ENCODE results near the gene CYB5D1. TPM values are rescaled to one million over a fixed set of nuclear protein-coding genes. Genes with fewer than 3 reads are reported as not detected.
A peak's percentile ranks its signal among the peaks of the same experiment; 100 is the strongest.

Gene CYB5D1
- total RNA-seq, 4 donors from 2014 or later: 12.0 to 18.7 (median 13.7) TPM

DNA sequence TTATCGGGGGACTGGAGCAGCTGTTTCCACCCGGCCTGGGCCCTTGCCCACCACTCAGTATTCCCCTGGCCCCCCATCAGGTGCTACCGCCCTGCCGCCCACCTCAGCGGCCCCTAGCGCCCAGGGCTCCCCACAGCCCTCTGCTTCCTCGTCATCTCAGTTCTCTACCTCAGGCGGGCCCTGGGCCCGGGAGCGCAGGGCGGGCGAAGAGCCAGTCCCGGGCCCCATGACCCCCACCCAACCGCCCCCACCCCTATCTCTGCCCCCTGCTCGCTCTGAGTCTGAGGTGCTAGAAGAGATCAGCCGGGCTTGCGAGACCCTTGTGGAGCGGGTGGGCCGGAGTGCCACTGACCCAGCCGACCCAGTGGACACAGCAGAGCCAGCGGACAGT, 9.1 kb upstream of the CYB5D1 start:
- TF ChIP-seq, protein P1, sequence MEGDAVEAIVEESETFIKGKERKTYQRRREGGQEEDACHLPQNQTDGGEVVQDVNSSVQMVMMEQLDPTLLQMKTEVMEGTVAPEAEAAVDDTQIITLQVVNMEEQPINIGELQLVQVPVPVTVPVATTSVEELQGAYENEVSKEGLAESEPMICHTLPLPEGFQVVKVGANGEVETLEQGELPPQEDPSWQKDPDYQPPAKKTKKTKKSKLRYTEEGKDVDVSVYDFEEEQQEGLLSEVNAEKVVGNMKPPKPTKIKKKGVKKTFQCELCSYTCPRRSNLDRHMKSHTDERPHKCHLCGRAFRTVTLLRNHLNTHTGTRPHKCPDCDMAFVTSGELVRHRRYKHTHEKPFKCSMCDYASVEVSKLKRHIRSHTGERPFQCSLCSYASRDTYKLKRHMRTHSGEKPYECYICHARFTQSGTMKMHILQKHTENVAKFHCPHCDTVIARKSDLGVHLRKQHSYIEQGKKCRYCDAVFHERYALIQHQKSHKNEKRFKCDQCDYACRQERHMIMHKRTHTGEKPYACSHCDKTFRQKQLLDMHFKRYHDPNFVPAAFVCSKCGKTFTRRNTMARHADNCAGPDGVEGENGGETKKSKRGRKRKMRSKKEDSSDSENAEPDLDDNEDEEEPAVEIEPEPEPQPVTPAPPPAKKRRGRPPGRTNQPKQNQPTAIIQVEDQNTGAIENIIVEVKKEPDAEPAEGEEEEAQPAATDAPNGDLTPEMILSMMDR (IDR thresholded peaks at IDR 0.05): no peak
- TF ChIP-seq POLR2A (IDR thresholded peaks at IDR 0.05): no peak
- no peak for TF ChIP-seq POLR2AphosphoS5 (IDR thresholded peaks at IDR 0.05)
- no peak for TF ChIP-seq EP300 (IDR thresholded peaks at IDR 0.05)
- WGBS, 2 donors (ENCODE audit: low coverage in 1 of 2): 81% methylated on average over 6 of the region's 21 CpGs; no CpG with 5 or more reads in 1 of the 2 donors
- H3K4me1 ChIP-seq: peaks cover 4 to 45% (median 12%) of the 10 kb centered on the region in 3 donors
- no peaks in the 10 kb centered on the region for H3K27me3 ChIP-seq
- no peak overlapping the region for H3K4me3 ChIP-seq
- ATAC-seq: no peak
- H3K27ac ChIP-seq: peak overlapping the region in 1 of 4 donors; percentile 17
- peaks cover 0 to 84% of the 10 kb centered on the region in 2 donors for H3K36me3 ChIP-seq
- H3K9me3 ChIP-seq: no peaks in the 10 kb centered on the region

DNA sequence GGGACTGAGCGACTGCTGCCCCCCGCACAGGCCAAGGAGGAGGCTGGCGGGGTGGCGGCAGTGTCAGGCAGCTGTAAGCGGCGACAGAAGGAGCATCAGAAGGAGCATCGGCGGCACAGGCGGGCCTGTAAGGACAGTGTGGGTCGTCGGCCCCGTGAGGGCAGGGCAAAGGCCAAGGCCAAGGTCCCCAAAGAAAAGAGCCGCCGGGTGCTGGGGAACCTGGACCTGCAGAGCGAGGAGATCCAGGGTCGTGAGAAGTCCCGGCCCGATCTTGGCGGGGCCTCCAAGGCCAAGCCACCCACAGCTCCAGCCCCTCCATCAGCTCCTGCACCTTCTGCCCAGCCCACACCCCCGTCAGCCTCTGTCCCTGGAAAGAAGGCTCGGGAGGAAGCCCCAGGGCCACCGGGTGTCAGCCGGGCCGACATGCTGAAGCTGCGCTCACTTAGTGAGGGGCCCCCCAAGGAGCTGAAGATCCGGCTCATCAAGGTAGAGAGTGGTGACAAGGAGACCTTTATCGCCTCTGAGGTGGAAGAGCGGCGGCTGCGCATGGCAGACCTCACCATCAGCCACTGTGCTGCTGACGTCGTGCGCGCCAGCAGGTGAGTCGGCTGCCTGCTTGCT, 8.6 kb upstream of the CYB5D1 start:
- no peak overlapping the region for H3K4me3 ChIP-seq
- WGBS, 2 donors (ENCODE audit: low coverage in 1 of 2): 88% methylated on average over 4 of the region's 35 CpGs; no CpG with 5 or more reads in 1 of the 2 donors
- peak in 1 of 2 donors; percentile 7 for TF ChIP-seq POLR2A (IDR thresholded peaks at IDR 0.05)
- no peak for TF ChIP-seq POLR2AphosphoS5 (IDR thresholded peaks at IDR 0.05)
- ATAC-seq: no peak
- no peaks in the 10 kb centered on the region for H3K9me3 ChIP-seq
- peaks cover 4 to 39% (median 12%) of the 10 kb centered on the region in 3 donors for H3K4me1 ChIP-seq
- peak overlapping the region in 1 of 4 donors; percentile 17 for H3K27ac ChIP-seq
- H3K27me3 ChIP-seq: no peaks in the 10 kb centered on the region
- H3K36me3 ChIP-seq: peaks cover 0 to 89% of the 10 kb centered on the region in 2 donors

DNA sequence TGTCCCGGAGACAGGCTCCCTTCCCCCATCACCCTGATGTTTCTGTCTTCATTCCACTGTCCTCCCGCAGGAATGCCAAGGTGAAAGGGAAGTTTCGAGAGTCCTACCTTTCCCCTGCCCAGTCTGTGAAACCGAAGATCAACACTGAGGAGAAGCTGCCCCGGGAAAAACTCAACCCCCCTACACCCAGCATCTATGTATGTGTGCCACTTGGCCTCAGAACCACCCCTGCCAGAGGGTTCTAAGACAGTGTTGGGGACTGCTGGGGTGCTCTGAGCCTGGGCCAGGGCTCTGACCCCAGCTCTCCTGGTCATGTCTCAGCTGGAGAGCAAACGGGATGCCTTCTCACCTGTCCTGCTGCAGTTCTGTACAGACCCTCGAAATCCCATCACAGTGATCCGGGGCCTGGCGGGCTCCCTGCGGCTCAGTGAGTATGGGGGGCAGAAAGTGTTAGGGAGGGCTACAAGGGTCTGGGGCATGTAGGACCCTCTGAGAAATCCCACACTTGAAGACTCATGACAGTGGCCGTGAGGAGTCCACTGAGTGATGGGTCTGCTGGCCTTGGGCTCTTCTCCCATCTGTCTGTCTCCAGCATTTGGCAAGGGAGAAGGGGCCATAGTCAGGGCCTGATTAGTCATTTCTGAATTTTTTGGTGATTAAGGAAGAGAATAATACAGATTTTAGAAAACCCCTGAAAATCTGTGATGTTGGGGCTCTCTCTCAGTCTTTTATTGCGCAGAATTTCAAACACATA, 7.9 kb upstream of the CYB5D1 start:
- Histone ChIP-seq H3K4me1 (peaks cover 4 to 41% (median 12%) of the 10 kb centered on the region in 3 donors), H3K27me3 (no peaks in the 10 kb centered on the region), H3K36me3 (peaks cover 0 to 91% of the 10 kb centered on the region in 2 donors), H3K27ac (peak overlapping the region in 1 of 4 donors; percentile 17), H3K9me3 (no peaks in the 10 kb centered on the region), H3K4me3 (no peak overlapping the region)
- no peak for TF ChIP-seq EP300 (IDR thresholded peaks at IDR 0.05)
- no peak for TF ChIP-seq POLR2AphosphoS5 (IDR thresholded peaks at IDR 0.05)
- TF ChIP-seq, protein P1 (IDR thresholded peaks at IDR 0.05): no peak
- no peak for TF ChIP-seq POLR2A (IDR thresholded peaks at IDR 0.05)
- no peak for ATAC-seq
- WGBS, 2 donors (ENCODE audit: low coverage in 1 of 2): 100% methylated on average over 1 of the region's 12 CpGs

DNA sequence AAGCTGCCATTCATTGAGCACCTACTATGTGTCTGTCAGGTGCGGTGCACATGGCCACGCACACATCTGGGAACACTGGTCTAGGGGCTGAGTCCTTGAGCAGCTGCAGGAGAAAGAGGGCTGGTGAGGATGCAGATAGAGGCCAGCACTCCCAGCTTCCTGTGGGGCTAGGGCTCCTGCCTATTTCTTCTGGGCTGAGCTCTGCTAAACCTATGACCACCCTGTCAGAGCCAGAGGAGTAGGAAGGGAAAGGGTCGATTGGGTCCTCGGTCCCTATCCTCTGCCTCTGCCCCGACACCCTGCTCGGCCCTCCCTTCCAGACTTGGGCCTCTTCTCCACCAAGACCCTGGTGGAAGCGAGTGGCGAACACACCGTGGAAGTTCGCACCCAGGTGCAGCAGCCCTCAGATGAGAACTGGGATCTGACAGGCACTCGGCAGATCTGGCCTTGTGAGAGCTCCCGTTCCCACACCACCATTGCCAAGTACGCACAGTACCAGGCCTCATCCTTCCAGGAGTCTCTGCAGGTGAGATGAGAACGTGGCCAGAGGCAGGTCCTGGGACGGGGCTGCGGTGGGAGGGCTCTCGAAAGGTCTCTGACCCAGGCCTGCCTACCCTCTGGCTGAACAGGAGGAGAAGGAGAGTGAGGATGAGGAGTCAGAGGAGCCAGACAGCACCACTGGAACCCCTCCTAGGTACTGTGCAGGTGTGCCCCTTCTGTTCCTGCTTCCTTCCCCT, 6.9 kb upstream of the CYB5D1 start:
- Histone ChIP-seq H3K9me3 (no peaks in the 10 kb centered on the region), H3K4me3 (no peak overlapping the region), H3K36me3 (peaks cover 0 to 84% of the 10 kb centered on the region in 2 donors), H3K27me3 (no peaks in the 10 kb centered on the region), H3K4me1 (peaks cover 0 to 41% (median 12%) of the 10 kb centered on the region in 3 donors), H3K27ac (peak overlapping the region in 3 of 4 donors; percentile 30 to 65 (median 54))
- TF ChIP-seq POLR2AphosphoS5 (IDR thresholded peaks at IDR 0.05) (no peak), EP300 (IDR thresholded peaks at IDR 0.05) (no peak)
- TF ChIP-seq, protein P1 (IDR thresholded peaks at IDR 0.05): no peak
- 100% methylated on average over 2 of the region's 17 CpGs; no CpG with 5 or more reads in 1 of the 2 donors for WGBS, 2 donors (ENCODE audit: low coverage in 1 of 2)
- no peak for ATAC-seq

All from gastroesophageal sphincter (tissue), 4 donors.